Mesenchymal stem cell (in vitro differentiated cells and primary cell): ENCODE measurements around the gene CD151.

ENCODE experiments used
- DNase-seq: peaks from one replicate; pipeline ENCODE4 v3.0.0-alpha.2; 2013
- H2AFZ ChIP-seq: one replicate; pipeline ENCODE4 v1.6.1; 2013; ENCODE audit warnings: low read depth, mild to moderate bottlenecking, control low read depth, inconsistent platforms, low read length, moderate library complexity
- H2AK5ac ChIP-seq: 2 replicates; pipeline ENCODE4 v1.6.1; 2013; ENCODE audit warnings: low read length, moderate library complexity, mild to moderate bottlenecking, inconsistent platforms; ENCODE audit not compliant: severe bottlenecking
- H2BK120ac ChIP-seq: one replicate; pipeline ENCODE4 v1.6.1; 2013; ENCODE audit warnings: low read depth, mild to moderate bottlenecking, inconsistent platforms, low read length, moderate library complexity
- H2BK12ac ChIP-seq, 2 experiments: one replicate each; pipeline ENCODE4 v1.6.1; 2013; ENCODE audit warnings: inconsistent platforms in 2 of 2, low read length in 2 of 2, mild to moderate bottlenecking in 2 of 2, moderate library complexity in 2 of 2, control low read depth in 1 of 2
- H2BK15ac ChIP-seq: one replicate; pipeline ENCODE4 v1.6.1; 2013; ENCODE audit warnings: mild to moderate bottlenecking, low read depth, inconsistent platforms; ENCODE audit not compliant: poor library complexity, severe bottlenecking
- H2BK5ac ChIP-seq: 2 replicates; pipeline ENCODE4 v1.6.1; 2013; ENCODE audit warnings: low read depth, mild to moderate bottlenecking, low read length, control low read depth, inconsistent platforms; ENCODE audit not compliant: poor library complexity, severe bottlenecking
- H3K14ac ChIP-seq, 2 experiments: one replicate each; pipeline ENCODE4 v1.6.1; 2013; ENCODE audit warnings: inconsistent platforms in 2 of 2, low read length in 2 of 2, control low read depth in 1 of 2, mild to moderate bottlenecking in 1 of 2, moderate library complexity in 1 of 2
- H3K18ac ChIP-seq, 2 experiments: one replicate each; pipeline ENCODE4 v1.6.1; 2013; ENCODE audit warnings: inconsistent platforms in 2 of 2, low read length in 2 of 2, control low read depth in 1 of 2, low read depth in 1 of 2, mild to moderate bottlenecking in 1 of 2
- H3K23ac ChIP-seq, 2 experiments: one replicate each; pipeline ENCODE4 v1.6.1; 2013; ENCODE audit warnings: inconsistent platforms in 2 of 2, low read length in 2 of 2, mild to moderate bottlenecking in 2 of 2, moderate library complexity in 2 of 2, control low read depth in 1 of 2
- H3K27ac ChIP-seq: 2 replicates; pipeline ENCODE4 v1.5.1; 2013; ENCODE audit warnings: mild to moderate bottlenecking, moderate library complexity, low read length, control low read depth, inconsistent platforms; ENCODE audit not compliant: poor library complexity, severe bottlenecking
- H3K27me3 ChIP-seq, 2 experiments: 2 replicates each; pipeline versions ENCODE4 v1.6.1 to v1.7.0; 2013; ENCODE audit warnings: low read length in 2 of 2, mild to moderate bottlenecking in 2 of 2, moderate library complexity in 2 of 2, control low read depth in 1 of 2, inconsistent platforms in 1 of 2; ENCODE audit not compliant: control insufficient read depth in 1 of 2, insufficient read depth in 1 of 2
- H3K36me3 ChIP-seq, 2 experiments: 2 replicates each; pipeline versions ENCODE4 v1.6.1 to v1.7.0; 2013; ENCODE audit warnings: low read length in 2 of 2, control low read depth in 1 of 2, inconsistent platforms in 1 of 2, low read depth in 1 of 2, mild to moderate bottlenecking in 1 of 2; ENCODE audit not compliant: insufficient read depth in 2 of 2, control insufficient read depth in 1 of 2
- H3K4ac ChIP-seq, 2 experiments: one replicate each; pipeline ENCODE4 v1.6.1; 2013; ENCODE audit warnings: inconsistent platforms in 2 of 2, low read length in 2 of 2, mild to moderate bottlenecking in 2 of 2, moderate library complexity in 2 of 2, control low read depth in 1 of 2, low read depth in 1 of 2
- H3K4me1 ChIP-seq: 2 replicates; pipeline ENCODE4 v1.6.1; 2013; ENCODE audit warnings: low read depth, low read length, control low read depth; ENCODE audit not compliant: control insufficient read depth, insufficient read depth
- H3K4me2 ChIP-seq: 2 replicates; pipeline ENCODE4 v1.6.1; 2013; ENCODE audit warnings: low read length, mild to moderate bottlenecking, inconsistent platforms; ENCODE audit not compliant: poor library complexity, severe bottlenecking
- H3K4me3 ChIP-seq, 2 experiments: 2 replicates each; pipeline versions ENCODE4 v1.5.1 to v1.7.0; 2013; ENCODE audit warnings: low read length in 2 of 2, mild to moderate bottlenecking in 2 of 2, control low read depth in 1 of 2, low read depth in 1 of 2; ENCODE audit not compliant: insufficient read depth in 1 of 2
- H3K79me1 ChIP-seq: replicated peaks from 2 replicates; pipeline ENCODE4 v1.6.1; 2013; ENCODE audit warnings: mild to moderate bottlenecking, control low read depth, low read length, inconsistent platforms; ENCODE audit not compliant: poor library complexity, severe bottlenecking
- H3K9ac ChIP-seq: 2 replicates; pipeline ENCODE4 v1.7.0; 2013; ENCODE audit warnings: mild to moderate bottlenecking, low read length, moderate library complexity
- H3K9me3 ChIP-seq: 2 replicates; pipeline ENCODE4 v1.7.0; 2013; ENCODE audit warnings: mild to moderate bottlenecking, low read length; ENCODE audit not compliant: control insufficient read depth
- H4K8ac ChIP-seq: one replicate; pipeline ENCODE4 v1.6.1; 2013; ENCODE audit warnings: inconsistent platforms, mild to moderate bottlenecking, low read length, moderate library complexity
- H4K91ac ChIP-seq: one replicate; pipeline ENCODE4 v1.6.1; 2013; ENCODE audit warnings: mild to moderate bottlenecking, low read length, inconsistent platforms
- WGBS: methylation state at CpG from one replicate; pipeline ENCODE4 v1.1.7; 2013; ENCODE audit warnings: mixed read lengths; 5-methylcytosine and 5-hydroxymethylcytosine counted together

CD151 gene

DNA sequence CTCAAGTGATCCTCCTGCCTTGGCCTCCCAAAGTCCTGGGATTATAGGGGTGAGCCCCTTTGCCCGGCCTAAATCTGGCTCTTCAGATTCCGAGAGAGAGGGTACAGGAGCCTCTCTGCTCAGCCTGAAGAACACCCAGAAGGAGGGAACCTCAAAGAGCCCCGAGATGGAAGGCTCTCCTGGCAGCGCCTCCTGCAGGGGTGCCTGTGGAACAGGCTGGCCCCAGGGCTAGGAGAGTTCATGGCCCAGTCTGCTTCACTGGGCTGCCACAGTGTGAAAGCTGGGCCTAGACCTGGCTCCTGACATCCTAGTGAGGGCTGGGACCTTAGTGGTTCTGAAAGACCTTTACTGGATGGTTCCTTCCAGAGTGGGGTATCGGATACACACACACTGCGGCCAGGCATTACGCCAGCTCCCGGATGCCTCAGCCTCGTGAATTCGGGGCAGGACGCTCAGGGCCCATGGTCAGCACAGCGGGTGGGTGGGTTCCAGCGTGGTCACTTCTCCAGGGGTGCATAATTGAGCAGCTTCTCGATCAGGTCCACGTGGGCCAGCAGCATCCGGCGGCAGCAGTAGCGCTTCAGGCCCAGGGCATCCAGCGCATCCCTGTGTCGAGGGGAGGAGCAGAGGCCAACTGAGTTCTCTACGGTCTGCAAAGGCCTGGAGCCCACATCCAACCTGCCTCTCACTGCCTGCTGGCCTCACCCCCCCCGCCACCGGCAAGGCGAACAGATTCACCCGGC, 7.3 kb downstream of the CD151 start:
- Histone ChIP-seq H3K14ac (peak overlapping the region in 1 of 2 experiments; percentile 35), H2AFZ (no peak overlapping the region), H3K4me1 (peaks cover 65% of the 10 kb centered on the region), H4K8ac (peak overlapping the region; percentile 48), H4K91ac (peak overlapping the region; percentile 25), H2BK5ac (no peak overlapping the region), H3K4me2 (peak overlapping the region; percentile 54), H2BK120ac (no peak overlapping the region), H3K27ac (peak overlapping the region; percentile 18), H3K9me3 (no peaks in the 10 kb centered on the region), H2AK5ac (peak overlapping the region; percentile 15), H3K9ac (peak overlapping the region; percentile 96), H3K27me3 (no peaks in the 10 kb centered on the region), H3K4me3 (peak overlapping the region; percentile 17 to 94), H3K36me3 (peaks cover 52 to 57% of the 10 kb centered on the region in 2 experiments), H2BK15ac (no peak overlapping the region), H3K23ac (no peak overlapping the region), H3K79me1 (no peaks in the 10 kb centered on the region), H3K18ac (no peak overlapping the region), H2BK12ac (no peak overlapping the region), H3K4ac (peak overlapping the region in 1 of 2 experiments; percentile 13)
- no peak for DNase-seq
- 88% methylated on average over 25 of the region's 25 CpGs for WGBS

DNA sequence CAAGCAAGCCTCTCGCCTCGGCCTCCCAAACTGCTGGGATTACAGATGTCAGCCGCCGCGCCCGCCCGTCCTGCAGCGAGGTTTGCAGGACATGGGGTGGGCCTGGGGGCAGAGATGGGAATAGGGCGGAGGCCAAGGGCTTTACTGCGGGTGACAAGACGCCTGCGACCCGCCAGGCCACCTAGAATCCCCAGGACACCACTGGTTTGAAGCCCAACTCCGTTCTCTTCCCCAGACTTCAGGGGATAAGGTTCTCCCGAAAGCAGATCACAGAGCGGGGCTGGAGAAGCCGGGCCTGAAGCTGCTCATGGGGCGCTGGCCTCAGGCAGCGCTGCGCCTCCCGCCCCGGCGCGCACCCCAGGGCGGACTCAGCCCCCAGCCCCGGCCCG, 9.2 kb downstream of the CD151 start:
- no peak for DNase-seq
- no peak overlapping the region for H2BK5ac ChIP-seq
- H3K9me3 ChIP-seq: no peaks in the 10 kb centered on the region
- H3K4me2 ChIP-seq: peak overlapping the region; percentile 60
- H2BK12ac ChIP-seq: peak overlapping the region in 1 of 2 experiments; percentile 61
- peak overlapping the region; percentile 96 for H3K9ac ChIP-seq
- H3K18ac ChIP-seq: peak overlapping the region; percentile 73 to 92
- H2BK120ac ChIP-seq: no peak overlapping the region
- peak overlapping the region; percentile 90 to 94 for H3K4me3 ChIP-seq
- H3K36me3 ChIP-seq: peaks cover 42 to 45% of the 10 kb centered on the region in 2 experiments
- peak overlapping the region; percentile 36 for H4K91ac ChIP-seq
- peak overlapping the region in 1 of 2 experiments; percentile 92 for H3K4ac ChIP-seq
- under 1% methylated on average over 25 of the region's 27 CpGs for WGBS
- no peak overlapping the region for H2AFZ ChIP-seq
- H2AK5ac ChIP-seq: no peak overlapping the region
- peaks cover 69% of the 10 kb centered on the region for H3K4me1 ChIP-seq
- H3K27me3 ChIP-seq: no peaks in the 10 kb centered on the region
- H3K79me1 ChIP-seq: peaks cover 1% of the 10 kb centered on the region
- H2BK15ac ChIP-seq: no peak overlapping the region
- H3K23ac ChIP-seq: peak overlapping the region in 1 of 2 experiments; percentile 84
- H3K14ac ChIP-seq: peak overlapping the region in 1 of 2 experiments; percentile 98
- H3K27ac ChIP-seq: peak overlapping the region; percentile 42
- H4K8ac ChIP-seq: no peak overlapping the region

DNA sequence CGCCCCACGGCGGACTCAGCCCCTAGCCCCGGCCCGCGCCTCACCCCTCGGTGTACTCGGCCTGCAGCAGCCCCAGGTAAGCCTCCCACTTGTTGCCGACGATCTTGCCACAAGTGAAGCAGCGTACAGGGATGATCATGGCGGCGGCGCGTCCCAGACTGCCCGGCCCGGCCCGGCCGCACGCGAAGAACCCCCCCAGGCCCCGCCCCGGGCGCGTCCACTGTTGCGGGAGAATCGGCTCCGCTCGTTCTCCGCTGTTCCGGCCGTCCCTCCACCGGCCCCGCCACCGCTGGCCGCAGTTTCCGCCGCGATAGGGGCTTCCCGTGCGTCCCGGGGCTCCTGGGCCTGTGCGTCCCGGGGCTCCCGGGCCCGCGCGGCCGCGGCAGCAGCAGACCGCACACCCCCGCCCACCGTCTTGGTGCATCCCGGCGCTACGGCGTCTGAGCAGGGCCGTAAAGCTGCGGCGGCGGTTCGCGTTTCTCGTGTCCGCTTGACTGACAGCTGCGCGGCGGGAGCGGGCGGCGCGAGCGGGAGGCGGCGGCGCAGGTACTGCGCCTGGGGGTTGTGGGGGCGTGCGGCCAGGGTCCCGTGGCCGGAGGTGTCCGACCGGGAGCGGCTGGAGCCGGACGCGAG, 9.7 kb downstream of the CD151 start, which contains the start of the genes POLR2L and TSPAN4:
POLR2L (minus strand) TSS at position 160 of the 633 bp plus-strand sequence; CDS start at position 139, 21 bp downstream.
TSPAN4 (plus strand) TSS at position 483 of the 633 bp plus-strand sequence. CDS start 7,453 bp downstream, outside the sequence.
- WGBS: under 1% methylated on average over 68 of the region's 87 CpGs

More for the DNA sequence above, 9.7 kb downstream of the CD151 start, which contains the start of the genes POLR2L and TSPAN4:
- Histone ChIP-seq H2AK5ac (peak within 1 kb of the TSS; percentile 72), H2BK5ac (peak within 1 kb of the TSS; percentile 99), H3K36me3 (peaks cover 37 to 42% of the 10 kb centered on the region in 2 experiments), H3K4me1 (peaks cover 68% of the 10 kb centered on the region), H3K9ac (peak within 1 kb of the TSS; percentile 96), H3K79me1 (peaks cover 4% of the 10 kb centered on the region), H2BK12ac (peak within 1 kb of the TSS; percentile 81 to 91), H3K4ac (peak within 1 kb of the TSS; percentile 96), H3K23ac (peak within 1 kb of the TSS in 1 of 2 experiments; percentile 91), H4K91ac (peak within 1 kb of the TSS; percentile 99), H2BK120ac (peak within 1 kb of the TSS; percentile 100), H4K8ac (peak within 1 kb of the TSS; percentile 94), H2AFZ (no peak within 1 kb of the TSS), H3K18ac (peak within 1 kb of the TSS; percentile 98 to 99), H2BK15ac (peak within 1 kb of the TSS; percentile 99), H3K4me3 (peak within 1 kb of the TSS; percentile 90 to 94), H3K4me2 (peak within 1 kb of the TSS; percentile 93), H3K14ac (peak within 1 kb of the TSS in 1 of 2 experiments; percentile 98), H3K27me3 (no peaks in the 10 kb centered on the region), H3K9me3 (no peaks in the 10 kb centered on the region), H3K27ac (peak within 1 kb of the TSS; percentile 99)
- peak; percentile 89 for DNase-seq
